GM19467 (cell line): Measurements from ENCODE around the gene GREB1L.

Experiments used
- ATAC-seq: cut with Tn5 transposase; IDR thresholded peaks from one replicate; pipeline ENCODE4 v1.9.1; 2021; ENCODE audit warnings: mild to moderate bottlenecking, moderate library complexity; ENCODE audit not compliant: unreplicated experiment

Gene GREB1L

DNA sequence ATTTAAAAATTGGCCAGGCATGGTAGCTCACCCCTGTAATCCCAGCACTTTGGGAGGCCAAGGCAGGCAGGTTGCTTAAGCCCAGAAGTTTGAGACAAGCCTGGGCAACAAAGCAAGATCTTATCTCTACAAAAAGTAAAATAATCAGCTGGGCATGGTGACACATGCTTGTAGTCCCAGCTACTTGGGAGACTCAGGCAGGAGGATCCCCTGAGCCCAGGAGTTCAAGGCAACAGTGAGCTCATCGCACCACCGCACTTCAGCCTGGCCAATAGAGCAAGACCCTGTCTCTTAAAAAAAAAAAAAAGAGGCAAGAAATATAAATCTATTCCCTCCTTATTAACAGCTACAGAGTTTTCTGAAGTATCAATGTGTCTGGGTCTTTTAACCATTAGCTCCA is 306.6 kb downstream of the GREB1L start:
- ATAC-seq = no peak

GRCh38 chr18:21550510-21550970 is 308.5 kb downstream of the GREB1L start:
- ATAC-seq = no peak

GRCh38 chr18:21557607-21558253 is 315.7 kb downstream of the GREB1L start:
- ATAC-seq = no peak

DNA sequence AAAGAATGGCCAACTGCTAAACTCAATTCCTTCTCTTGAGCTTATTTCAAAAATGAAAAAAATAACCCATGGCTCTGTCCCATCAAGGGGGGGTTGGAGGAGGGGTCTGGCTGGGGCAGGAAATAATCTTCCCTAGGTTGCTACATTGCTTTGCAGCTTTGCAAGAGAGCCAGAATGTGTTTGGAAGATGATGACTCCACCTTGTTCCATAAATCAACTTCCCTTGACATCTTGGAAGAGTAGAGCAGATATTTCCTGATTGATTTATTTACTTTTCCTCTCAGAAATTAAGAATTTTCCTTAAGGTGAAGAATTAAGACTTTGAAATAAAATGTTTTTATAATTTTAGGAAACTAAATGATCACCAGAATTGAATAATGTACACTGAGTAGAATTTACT is 317.2 kb downstream of the GREB1L start:
- no peak for ATAC-seq

DNA sequence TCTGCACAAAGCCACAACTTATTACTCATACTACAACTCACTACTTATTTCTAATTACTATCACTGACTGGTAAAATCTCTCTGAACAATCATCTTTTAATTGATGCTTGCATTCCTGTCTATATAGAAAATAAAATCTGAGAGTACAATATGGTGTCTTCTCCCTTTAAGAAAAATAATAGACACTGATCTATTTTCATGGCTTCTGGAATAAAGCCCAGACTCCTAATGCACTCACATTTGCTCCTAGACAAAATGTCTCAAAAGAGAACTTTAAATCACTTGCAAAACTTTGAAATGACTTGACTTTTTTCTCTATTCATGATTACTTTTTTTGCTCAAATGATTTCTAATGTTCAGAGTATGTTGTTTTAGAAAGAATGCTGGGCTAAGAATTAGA is 329.7 kb downstream of the GREB1L start:
- no peak for ATAC-seq
